ENCODE measurements around the gene GPBP1L1.

The GPBP1L1 gene

DNA sequence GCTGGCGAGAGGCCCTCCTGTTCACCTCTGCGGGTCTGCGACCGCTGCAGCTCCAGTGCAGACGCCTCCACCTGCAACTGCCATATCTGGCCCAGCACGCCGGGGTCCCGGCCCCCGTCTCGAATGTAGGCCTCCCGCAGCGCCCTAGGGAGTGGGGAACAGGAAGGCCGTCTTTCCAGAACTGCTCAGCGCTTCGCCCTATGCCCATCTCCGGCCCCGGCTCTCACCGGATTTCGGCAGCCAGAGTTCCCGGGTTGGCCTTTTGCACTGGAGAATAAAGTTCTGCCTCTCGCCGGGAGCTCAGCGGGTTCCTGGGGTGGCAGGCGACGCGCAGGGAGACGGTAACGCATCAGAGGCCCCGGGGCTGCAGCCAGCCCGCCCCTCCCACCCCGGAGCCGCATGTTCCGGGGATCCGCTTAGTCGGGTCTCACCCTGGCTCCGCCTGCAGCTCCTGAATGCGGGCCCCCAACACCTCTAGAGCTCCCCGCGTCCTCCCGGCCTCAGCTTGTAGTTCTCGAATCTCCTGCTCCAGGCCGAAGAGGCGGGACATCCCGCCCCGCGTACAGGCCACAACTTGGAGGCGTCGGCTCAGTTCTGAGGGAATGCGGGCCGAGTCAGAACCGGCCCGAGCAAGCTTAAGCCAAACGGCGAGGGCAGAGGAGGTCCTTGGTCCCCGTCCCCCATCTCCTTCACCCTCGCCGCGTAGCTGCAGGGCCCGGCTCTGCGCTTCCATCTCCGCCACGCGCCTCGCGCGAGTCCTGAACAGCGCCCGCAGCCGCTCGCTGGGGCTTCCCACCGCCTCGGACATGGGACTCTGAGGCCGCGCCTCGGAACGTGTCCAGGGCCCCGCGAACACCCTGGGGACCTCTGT, 63.6 kb downstream of the GPBP1L1 start:
- Histone ChIP-seq H3K4me1 (ENCODE audit: insufficient read depth, low read length) (no peaks in the 10 kb centered on the region), H3K4me3 (ENCODE audit: low read length) (no peak overlapping the region), H3K9me3 (ENCODE audit: insufficient read depth, low read depth, low read length) (no peaks in the 10 kb centered on the region), H3K27me3 (ENCODE audit: insufficient read depth, low read length) (no peaks in the 10 kb centered on the region), H3K9ac (ENCODE audit: low read depth, low read length) (no peak overlapping the region), H3K27ac (ENCODE audit: low read length) (no peak overlapping the region), H3K36me3 (ENCODE audit: insufficient read depth, low read depth, low read length) (peaks cover 49% of the 10 kb centered on the region)

DNA sequence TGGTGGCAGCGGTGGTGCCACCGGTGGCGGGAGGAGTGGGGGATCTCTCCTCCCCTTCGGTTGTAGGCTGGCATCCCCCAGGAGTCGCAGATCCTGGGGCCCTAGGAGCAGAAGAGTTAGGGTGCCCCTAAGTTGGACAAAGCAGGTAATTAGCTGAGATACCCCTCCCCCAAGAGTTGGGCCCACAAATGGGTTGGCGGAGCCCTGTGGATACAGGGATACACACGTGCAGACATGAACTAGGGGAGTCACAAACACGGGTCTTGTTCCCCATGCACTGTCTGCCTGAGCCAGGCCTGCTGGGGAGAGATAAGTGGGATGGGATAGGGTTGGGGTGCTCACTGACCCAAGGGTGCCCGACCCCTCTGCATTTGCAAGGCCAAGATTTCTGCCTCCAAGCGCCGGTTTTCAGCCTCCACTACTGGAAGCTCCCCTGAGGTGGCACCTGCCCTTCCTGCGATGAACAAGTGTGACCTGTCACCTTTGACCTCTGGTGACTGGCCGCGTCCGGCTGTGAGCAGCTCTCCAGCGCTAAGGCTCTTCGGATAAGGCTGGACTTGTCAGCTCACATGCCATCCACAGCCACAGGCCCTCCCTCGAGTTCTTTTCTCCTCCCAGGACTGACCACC, 64.3 kb downstream of the GPBP1L1 start:
- Histone ChIP-seq H3K9ac (ENCODE audit: low read depth, low read length) (no peak overlapping the region), H3K9me3 (ENCODE audit: insufficient read depth, low read depth, low read length) (no peaks in the 10 kb centered on the region), H3K4me1 (ENCODE audit: insufficient read depth, low read length) (no peaks in the 10 kb centered on the region), H3K36me3 (ENCODE audit: insufficient read depth, low read depth, low read length) (peaks cover 49% of the 10 kb centered on the region), H3K27ac (ENCODE audit: low read length) (no peak overlapping the region), H3K4me3 (ENCODE audit: low read length) (no peak overlapping the region), H3K27me3 (ENCODE audit: insufficient read depth, low read length) (no peaks in the 10 kb centered on the region)

DNA sequence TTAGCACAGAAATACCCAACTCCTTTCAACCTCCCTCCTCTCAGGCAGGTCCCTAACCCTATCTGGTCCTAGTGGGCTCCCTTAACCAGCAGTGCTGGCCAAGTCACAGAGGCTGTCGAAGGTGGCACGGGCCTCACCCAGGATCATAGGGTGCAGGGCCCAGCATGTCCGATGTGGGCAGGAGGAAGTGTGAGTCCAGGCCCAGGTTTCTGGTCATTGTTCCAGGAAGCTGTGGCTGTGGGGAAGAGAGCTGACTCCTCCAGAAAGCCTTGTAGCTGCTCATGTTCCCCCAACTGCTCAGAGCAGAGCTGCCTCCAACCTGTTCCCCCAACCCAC, 64.9 kb downstream of the GPBP1L1 start:
- Histone ChIP-seq H3K9me3 (ENCODE audit: insufficient read depth, low read depth, low read length) (no peaks in the 10 kb centered on the region), H3K36me3 (ENCODE audit: insufficient read depth, low read depth, low read length) (peaks cover 53% of the 10 kb centered on the region), H3K27me3 (ENCODE audit: insufficient read depth, low read length) (no peaks in the 10 kb centered on the region), H3K4me3 (ENCODE audit: low read length) (no peak overlapping the region), H3K4me1 (ENCODE audit: insufficient read depth, low read length) (no peaks in the 10 kb centered on the region), H3K9ac (ENCODE audit: low read depth, low read length) (no peak overlapping the region), H3K27ac (ENCODE audit: low read length) (no peak overlapping the region)

DNA sequence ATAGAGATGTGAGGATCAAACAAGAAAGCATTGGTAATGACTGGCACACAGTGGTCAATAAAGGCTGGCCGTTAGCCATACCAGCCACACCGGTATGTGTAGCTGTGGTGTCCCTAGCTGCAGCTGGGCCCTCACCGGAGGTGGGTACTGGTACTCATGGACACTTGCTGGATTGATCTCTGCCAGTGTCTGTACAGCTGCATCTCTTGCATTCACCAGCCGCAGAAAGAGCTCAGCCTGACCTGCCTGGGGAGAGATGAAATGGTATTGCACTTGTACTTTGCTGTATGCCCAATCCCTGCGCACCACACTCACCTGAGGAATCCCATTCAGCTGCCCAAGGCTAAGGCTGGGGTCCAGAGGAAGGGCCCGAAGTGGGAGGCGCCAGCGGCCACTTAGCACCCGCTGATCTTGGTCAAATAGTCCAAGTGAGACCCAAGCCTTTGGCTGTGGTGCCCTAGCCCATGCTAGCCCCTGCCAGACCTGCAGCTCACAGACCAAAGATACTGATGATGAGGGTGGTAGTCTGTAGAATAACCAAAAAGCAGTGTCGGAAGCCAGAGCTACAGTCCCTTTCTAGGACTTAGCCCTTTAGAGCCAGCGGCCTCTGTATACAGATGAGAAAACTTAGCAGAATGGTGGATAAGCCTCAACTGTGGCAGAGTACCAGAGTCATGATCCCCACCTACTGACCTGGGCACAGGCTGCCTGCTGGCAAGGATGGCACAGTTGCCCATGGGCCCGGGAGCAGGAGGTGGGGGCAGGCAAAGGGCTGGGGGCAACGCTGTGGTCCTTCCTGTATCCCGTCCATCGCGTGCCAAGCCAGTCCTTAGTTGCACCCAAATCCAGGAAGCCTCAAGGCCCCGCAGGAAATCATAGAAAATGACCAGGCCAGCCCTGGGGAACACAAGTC, 65.5 kb downstream of the GPBP1L1 start:
- H3K9me3 ChIP-seq (ENCODE audit: insufficient read depth, low read depth, low read length): no peaks in the 10 kb centered on the region
- no peaks in the 10 kb centered on the region for H3K27me3 ChIP-seq (ENCODE audit: insufficient read depth, low read length)
- H3K4me3 ChIP-seq (ENCODE audit: low read length): no peak overlapping the region
- no peak overlapping the region for H3K9ac ChIP-seq (ENCODE audit: low read depth, low read length)
- no peak overlapping the region for H3K27ac ChIP-seq (ENCODE audit: low read length)
- peaks cover 56% of the 10 kb centered on the region for H3K36me3 ChIP-seq (ENCODE audit: insufficient read depth, low read depth, low read length)
- no peaks in the 10 kb centered on the region for H3K4me1 ChIP-seq (ENCODE audit: insufficient read depth, low read length)

DNA sequence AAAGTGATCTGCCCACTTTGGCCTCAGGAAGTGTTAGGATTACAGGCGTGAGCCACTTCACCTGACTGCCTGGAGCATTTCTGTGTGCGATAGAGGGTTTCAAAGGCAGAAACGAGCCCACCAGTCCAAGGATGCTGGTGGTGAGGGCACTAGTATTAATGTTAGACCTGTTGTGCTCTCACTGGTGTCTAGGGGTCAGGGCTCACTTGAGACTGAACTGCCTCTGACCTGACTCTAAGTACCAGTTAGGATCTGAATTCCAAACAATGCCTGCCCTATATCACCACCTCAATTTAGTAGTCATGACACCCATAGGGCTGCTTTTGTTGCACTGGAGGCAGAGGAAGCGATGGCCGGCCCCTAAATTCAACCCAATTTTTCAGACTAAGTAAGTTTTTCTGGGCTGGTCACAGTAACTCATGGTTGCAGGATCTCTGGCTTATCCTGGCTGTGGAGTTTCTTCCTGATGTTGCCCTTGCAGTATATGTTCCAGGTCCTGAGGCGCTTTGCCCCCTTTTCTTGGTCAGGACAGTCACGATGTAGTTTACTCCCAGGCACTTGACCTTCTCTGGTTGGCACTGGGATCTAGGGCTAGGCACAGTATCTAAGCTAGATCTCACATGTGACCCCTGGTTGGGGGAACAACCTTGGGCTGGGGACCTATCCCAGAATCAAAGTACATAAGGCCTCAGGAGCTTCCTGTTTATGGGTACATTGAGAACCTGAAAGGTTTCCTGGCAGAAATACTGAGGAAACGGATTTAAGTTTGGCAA, 67.0 kb downstream of the GPBP1L1 start:
- Histone ChIP-seq H3K9me3 (ENCODE audit: insufficient read depth, low read depth, low read length) (no peaks in the 10 kb centered on the region), H3K27ac (ENCODE audit: low read length) (no peak overlapping the region), H3K36me3 (ENCODE audit: insufficient read depth, low read depth, low read length) (peaks cover 63% of the 10 kb centered on the region), H3K27me3 (ENCODE audit: insufficient read depth, low read length) (no peaks in the 10 kb centered on the region), H3K4me3 (ENCODE audit: low read length) (no peak overlapping the region), H3K4me1 (ENCODE audit: insufficient read depth, low read length) (no peaks in the 10 kb centered on the region), H3K9ac (ENCODE audit: low read depth, low read length) (no peak overlapping the region)

DNA sequence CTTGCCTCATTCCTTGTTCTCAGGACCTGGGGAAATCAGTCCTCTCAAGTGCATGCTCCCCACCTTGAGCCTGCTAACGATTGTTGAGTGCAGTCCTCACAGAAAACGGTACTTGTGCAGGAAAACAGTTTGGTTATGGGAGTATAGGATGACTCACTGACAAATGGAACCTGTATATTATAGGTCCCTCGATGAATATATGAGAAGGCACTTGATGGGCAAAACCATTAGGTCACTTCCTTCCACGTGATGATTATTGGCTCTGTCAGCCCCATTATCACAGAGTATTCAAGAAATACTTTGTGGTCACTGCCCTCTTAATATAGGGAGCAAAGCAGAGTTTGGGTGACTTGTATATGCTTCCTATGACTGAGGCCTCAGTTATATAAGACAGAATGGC, 68.7 kb downstream of the GPBP1L1 start:
- Histone ChIP-seq H3K4me3 (ENCODE audit: low read length) (no peak overlapping the region), H3K36me3 (ENCODE audit: insufficient read depth, low read depth, low read length) (peaks cover 79% of the 10 kb centered on the region), H3K4me1 (ENCODE audit: insufficient read depth, low read length) (no peaks in the 10 kb centered on the region), H3K9me3 (ENCODE audit: insufficient read depth, low read depth, low read length) (no peaks in the 10 kb centered on the region), H3K27me3 (ENCODE audit: insufficient read depth, low read length) (no peaks in the 10 kb centered on the region), H3K9ac (ENCODE audit: low read depth, low read length) (no peak overlapping the region), H3K27ac (ENCODE audit: low read length) (no peak overlapping the region)

DNA sequence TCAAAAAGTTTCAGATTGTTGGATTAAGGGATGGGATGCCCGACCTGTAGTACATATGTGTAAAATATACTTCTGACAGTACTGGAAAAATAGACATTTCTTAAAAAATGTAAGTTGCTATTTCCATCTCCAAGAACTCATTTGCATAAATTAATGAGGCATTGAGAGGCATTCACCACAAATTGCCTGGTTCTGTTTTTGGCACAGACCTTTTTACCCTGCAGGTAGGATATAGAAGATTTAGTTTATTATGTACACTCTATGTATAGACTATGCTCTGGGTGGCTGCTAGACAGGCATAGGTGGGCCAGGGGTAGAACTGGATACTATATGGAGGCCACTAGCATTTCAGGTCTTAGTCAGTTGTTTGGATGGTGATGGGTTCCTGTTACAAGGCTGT, 70.4 kb downstream of the GPBP1L1 start:
- Histone ChIP-seq H3K9me3 (ENCODE audit: insufficient read depth, low read depth, low read length) (no peaks in the 10 kb centered on the region), H3K9ac (ENCODE audit: low read depth, low read length) (no peak overlapping the region), H3K27ac (ENCODE audit: low read length) (no peak overlapping the region), H3K27me3 (ENCODE audit: insufficient read depth, low read length) (no peaks in the 10 kb centered on the region), H3K4me3 (ENCODE audit: low read length) (no peak overlapping the region), H3K4me1 (ENCODE audit: insufficient read depth, low read length) (no peaks in the 10 kb centered on the region), H3K36me3 (ENCODE audit: insufficient read depth, low read depth, low read length) (peaks cover 92% of the 10 kb centered on the region)

DNA sequence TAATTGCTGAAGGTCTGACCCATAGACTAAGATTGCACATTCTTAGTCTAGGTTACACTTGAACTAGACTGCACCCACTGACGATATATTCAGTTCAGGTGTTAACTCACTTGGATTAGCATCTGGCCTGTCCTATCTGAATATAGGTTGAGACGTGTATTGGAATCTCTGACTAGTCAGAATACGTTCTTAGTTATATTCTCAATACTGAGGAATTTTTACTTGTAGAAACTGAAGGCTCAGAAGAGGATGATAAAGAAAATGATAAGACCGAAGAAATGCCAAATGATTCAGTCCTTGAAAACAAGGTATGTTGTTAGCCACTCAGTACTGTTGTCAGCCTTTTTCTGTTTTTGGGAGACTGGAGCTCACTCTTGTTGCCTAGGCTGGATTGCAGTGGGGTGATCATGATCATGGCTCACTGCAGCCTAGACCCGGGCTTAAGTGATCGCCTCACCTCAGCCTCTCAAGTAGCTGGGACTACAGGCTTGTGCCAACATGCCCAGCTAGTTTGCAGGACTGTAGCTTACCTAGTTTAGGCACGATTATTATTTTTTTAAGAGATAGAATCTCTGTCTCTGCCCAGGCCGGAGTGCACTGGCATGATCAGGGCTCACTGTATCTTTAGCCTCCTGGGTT, 73.3 kb downstream of the GPBP1L1 start:
- Histone ChIP-seq H3K27ac (ENCODE audit: low read length) (no peak overlapping the region), H3K27me3 (ENCODE audit: insufficient read depth, low read length) (no peaks in the 10 kb centered on the region), H3K36me3 (ENCODE audit: insufficient read depth, low read depth, low read length) (peaks cover 96% of the 10 kb centered on the region), H3K4me3 (ENCODE audit: low read length) (no peak overlapping the region), H3K9me3 (ENCODE audit: insufficient read depth, low read depth, low read length) (no peaks in the 10 kb centered on the region), H3K9ac (ENCODE audit: low read depth, low read length) (no peak overlapping the region), H3K4me1 (ENCODE audit: insufficient read depth, low read length) (no peaks in the 10 kb centered on the region)

DNA sequence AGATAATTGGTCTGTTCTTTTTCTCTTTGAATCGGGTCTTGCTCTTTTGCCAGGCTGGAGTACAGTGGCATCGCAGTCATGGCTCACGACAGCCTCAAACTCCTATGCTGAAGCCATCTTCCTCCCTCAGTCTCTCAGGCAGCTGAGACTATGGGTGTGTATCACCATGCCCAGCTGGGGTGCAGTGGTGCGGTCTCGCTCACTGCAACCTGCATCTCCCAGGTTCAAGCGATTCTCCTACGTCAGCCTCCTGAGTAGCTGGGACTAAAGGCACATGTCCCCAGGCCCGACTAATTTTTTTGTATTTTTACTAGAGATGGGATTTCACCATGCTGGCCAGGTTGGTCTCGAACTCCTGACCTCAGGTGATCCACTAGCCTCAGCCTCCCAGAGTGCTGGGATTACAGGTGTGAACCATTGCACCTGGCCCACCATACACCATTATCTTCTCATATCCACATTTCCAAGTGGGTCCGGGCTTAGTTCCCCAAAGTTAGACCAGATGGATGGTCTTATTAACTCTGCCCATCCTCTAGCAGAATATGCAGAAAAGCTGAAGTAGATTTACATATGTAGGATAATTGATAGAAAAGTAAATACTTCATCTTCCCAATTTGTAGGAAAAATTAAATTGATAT, 75.6 kb downstream of the GPBP1L1 start:
- Histone ChIP-seq H3K27me3 (ENCODE audit: insufficient read depth, low read length) (no peaks in the 10 kb centered on the region), H3K27ac (ENCODE audit: low read length) (no peak overlapping the region), H3K9me3 (ENCODE audit: insufficient read depth, low read depth, low read length) (no peaks in the 10 kb centered on the region), H3K4me3 (ENCODE audit: low read length) (no peak overlapping the region), H3K4me1 (ENCODE audit: insufficient read depth, low read length) (no peaks in the 10 kb centered on the region), H3K9ac (ENCODE audit: low read depth, low read length) (no peak overlapping the region), H3K36me3 (ENCODE audit: insufficient read depth, low read depth, low read length) (peaks cover 96% of the 10 kb centered on the region)

DNA sequence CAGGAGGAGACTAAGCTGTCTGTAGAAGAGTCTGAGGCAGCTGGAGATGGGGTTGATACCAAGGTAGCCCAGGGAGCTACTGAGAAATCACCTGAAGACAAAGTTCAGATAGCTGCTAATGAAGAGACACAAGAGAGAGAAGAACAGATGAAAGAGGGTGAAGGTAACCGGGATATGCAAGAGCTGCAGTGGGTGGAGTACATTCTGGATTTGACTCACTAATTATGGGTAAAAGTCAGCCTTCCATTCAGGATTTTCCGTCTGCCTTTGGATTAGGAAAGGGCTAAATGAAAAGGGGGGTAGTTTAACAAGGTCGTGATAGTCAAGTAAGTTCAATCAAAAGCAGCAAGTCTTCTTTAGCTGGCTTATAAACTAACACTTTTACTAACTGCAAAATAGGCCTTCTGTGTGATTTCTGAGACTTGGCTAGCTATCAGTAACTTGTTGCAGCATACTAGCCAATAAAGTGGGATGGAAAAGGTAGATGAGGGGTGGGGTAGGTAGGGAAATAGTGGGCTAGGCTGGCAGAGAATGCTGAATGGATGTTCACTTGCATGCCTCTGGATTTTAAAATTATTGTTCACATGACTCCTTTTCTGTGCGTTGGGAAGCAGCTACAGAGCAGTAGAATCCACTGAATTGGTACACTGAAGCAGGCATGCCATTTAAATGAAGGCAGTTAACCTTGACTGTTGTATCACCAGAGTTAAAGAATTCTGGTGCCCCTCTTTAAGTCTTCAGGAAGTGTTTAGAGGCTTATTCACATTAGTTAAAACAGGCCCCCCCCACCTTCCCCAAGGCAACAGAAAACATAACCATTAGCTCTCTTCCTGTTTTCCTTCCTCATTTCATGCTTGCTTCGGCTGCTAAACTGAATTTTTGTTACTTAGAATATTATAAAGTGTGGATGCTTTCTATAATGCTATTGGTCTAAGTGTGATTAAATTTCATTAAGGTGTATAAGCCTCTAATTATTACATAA, 77.9 kb downstream of the GPBP1L1 start:
- H3K27ac ChIP-seq (ENCODE audit: low read length): no peak overlapping the region
- H3K36me3 ChIP-seq (ENCODE audit: insufficient read depth, low read depth, low read length): peaks cover 96% of the 10 kb centered on the region
- no peaks in the 10 kb centered on the region for H3K4me1 ChIP-seq (ENCODE audit: insufficient read depth, low read length)
- no peaks in the 10 kb centered on the region for H3K9me3 ChIP-seq (ENCODE audit: insufficient read depth, low read depth, low read length)
- H3K9ac ChIP-seq (ENCODE audit: low read depth, low read length): no peak overlapping the region
- H3K27me3 ChIP-seq (ENCODE audit: insufficient read depth, low read length): no peaks in the 10 kb centered on the region
- H3K4me3 ChIP-seq (ENCODE audit: low read length): no peak overlapping the region
